Loucy (cell line): ENCODE measurements around the gene TOX2.

Experiments
- EZH2phosphoT487 ChIP-seq: fragments of 200-600 bp; IDR thresholded peaks from 2 replicates; pipeline ENCODE4 v1.6.1; 2018; ENCODE audit warnings: antibody characterized with exemption, mild to moderate bottlenecking, moderate library complexity, borderline replicate concordance
- TF ChIP-seq, protein P1 (sequence below): fragments of 200-600 bp; sonication (generic); conservative IDR thresholded peaks from 2 replicates; pipeline ENCODE4 v1.5.1; 2014; ENCODE audit warnings: mild to moderate bottlenecking, antibody characterized with exemption, low read length

DNA sequence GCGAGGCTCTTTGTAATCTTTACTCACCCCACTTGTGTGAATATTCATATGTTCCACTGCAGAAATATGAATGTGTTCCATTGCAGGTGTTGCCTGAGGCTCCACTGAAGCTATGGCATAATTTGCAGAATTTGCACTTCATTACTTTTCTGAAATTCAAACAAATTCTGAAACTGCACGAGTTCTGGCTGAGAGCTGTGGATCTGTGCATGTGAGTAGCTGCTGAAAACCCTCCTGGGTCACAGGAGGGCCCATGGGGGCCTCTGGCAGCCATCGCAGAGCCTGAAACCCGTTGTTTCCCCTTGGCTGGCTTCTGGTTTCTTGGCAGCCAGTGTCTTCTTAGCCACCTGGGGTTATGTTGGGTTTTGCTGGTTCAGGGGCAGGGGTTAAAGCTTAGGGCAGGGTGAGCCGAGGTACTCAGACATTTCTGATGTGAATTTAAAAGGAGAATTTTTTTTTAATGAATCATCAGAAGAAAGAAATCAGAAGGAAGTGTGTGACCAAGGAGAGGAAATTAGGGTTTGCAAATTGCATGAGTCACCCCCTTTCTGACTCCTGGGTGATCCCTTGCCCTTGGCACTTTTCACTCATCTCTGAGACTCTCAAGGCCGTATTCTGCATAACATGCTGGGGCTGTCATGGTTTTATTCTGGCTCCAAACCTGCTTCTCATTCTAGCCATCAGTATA is 40.6 kb downstream of the TOX2 start:
- TF ChIP-seq EZH2phosphoT487 = no peak
- TF ChIP-seq, protein P1, sequence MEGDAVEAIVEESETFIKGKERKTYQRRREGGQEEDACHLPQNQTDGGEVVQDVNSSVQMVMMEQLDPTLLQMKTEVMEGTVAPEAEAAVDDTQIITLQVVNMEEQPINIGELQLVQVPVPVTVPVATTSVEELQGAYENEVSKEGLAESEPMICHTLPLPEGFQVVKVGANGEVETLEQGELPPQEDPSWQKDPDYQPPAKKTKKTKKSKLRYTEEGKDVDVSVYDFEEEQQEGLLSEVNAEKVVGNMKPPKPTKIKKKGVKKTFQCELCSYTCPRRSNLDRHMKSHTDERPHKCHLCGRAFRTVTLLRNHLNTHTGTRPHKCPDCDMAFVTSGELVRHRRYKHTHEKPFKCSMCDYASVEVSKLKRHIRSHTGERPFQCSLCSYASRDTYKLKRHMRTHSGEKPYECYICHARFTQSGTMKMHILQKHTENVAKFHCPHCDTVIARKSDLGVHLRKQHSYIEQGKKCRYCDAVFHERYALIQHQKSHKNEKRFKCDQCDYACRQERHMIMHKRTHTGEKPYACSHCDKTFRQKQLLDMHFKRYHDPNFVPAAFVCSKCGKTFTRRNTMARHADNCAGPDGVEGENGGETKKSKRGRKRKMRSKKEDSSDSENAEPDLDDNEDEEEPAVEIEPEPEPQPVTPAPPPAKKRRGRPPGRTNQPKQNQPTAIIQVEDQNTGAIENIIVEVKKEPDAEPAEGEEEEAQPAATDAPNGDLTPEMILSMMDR = no peak
